HG03060 (cell line): ENCODE measurements around the gene PCK2.
A peak's percentile ranks its signal among the peaks of the same experiment; 100 is the strongest.

ENCODE experiments used
- ATAC-seq: cut with Tn5 transposase; IDR thresholded peaks from one replicate; pipeline ENCODE4 v1.9.1; 2021; ENCODE audit warnings: low read depth, moderate number of reproducible peaks; ENCODE audit not compliant: unreplicated experiment

Gene PCK2

GRCh38 chr14:24114532-24115421 is 20.7 kb downstream of the PCK2 start, which contains the start of the genes DCAF11 and NRL:
Gene DCAF11 (plus strand): TSS chr14:24114777. CDS start chr14:24115595, 818 bp downstream.
Gene NRL (minus strand): TSS chr14:24114949. CDS start chr14:24082848, 32,101 bp downstream.
- peak; percentile 81 for ATAC-seq

- no peak for ATAC-seq
Observed at GRCh38 chr14:24115422-24116127, 21.5 kb downstream of the PCK2 start.

GRCh38 chr14:24116128-24116814 is 22.2 kb downstream of the PCK2 start:
- ATAC-seq, result no peak

DNA sequence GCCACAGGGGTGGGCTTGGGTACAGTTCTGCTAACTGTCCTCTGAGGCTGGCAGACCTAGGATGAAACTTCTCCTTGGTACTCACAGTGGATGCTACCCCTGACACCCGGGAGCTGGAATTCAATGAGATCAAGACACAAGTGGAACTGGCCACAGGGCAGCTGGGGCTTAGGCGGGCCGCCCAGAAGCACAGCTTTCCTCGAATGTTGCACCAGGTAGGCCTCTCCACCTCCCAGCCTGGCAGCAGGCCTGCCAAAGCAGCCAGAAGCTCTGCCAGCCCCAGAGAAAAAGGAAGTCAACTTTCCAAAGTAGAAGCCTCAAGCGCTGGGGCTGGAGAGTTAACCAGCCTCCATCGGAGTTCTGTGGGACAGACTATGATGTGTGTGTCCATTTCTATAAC is 23.1 kb downstream of the PCK2 start:
- ATAC-seq, result no peak

- no peak for ATAC-seq
Observed at GRCh38 chr14:24119691-24120090, 25.6 kb downstream of the PCK2 start.

DNA sequence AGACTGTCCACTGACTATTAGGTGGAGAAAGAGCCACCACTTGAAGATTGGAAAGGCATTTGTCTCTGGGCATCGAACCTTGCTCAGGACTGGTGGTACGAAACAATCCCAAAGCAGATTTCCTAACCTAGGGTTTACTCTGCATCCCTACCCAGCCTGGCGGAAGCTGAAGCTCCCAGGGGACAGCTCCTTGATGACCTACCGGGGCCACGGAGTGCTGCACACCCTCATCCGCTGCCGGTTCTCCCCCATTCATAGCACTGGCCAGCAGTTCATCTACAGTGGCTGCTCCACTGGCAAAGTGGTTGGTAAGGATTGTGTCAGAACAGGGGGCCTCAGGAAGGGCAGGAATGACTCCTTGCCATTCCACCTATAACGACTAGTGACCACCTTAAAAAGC is 27.1 kb downstream of the PCK2 start:
- ATAC-seq, result no peak

DNA sequence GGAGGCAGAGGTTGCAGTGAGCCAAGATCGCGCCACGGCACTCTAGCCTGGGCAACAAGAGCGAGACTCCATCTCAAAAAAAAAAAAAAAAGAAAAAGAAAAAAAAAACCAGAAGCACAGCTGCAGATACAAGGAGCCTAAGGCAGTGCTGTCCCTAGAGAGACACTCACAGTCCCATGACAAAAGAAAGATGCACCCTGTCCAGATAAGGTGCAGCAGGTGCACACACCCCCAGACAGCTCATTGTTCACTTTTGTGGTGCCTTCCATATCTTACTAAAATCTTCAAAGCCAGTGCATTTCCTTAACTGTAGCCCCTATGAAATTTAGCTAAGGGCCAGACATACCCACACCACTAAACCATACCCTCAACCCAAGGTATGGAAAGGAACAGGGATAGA is 28.3 kb downstream of the PCK2 start:
- no peak for ATAC-seq

DNA sequence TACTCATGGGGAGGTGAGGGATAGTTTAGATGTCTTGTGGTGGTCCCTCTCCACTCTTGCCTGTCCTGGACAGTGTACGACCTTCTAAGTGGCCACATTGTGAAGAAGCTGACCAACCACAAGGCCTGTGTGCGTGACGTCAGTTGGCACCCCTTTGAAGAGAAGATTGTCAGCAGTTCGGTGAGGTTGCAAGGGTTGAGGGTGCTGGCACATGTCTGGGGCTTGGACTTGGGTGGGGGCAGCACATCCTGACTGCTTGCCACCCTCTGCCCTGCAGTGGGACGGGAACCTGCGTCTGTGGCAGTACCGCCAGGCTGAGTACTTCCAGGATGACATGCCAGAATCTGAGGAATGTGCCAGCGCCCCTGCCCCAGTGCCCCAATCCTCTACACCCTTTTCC is 28.8 kb downstream of the PCK2 start:
- no peak for ATAC-seq

DNA sequence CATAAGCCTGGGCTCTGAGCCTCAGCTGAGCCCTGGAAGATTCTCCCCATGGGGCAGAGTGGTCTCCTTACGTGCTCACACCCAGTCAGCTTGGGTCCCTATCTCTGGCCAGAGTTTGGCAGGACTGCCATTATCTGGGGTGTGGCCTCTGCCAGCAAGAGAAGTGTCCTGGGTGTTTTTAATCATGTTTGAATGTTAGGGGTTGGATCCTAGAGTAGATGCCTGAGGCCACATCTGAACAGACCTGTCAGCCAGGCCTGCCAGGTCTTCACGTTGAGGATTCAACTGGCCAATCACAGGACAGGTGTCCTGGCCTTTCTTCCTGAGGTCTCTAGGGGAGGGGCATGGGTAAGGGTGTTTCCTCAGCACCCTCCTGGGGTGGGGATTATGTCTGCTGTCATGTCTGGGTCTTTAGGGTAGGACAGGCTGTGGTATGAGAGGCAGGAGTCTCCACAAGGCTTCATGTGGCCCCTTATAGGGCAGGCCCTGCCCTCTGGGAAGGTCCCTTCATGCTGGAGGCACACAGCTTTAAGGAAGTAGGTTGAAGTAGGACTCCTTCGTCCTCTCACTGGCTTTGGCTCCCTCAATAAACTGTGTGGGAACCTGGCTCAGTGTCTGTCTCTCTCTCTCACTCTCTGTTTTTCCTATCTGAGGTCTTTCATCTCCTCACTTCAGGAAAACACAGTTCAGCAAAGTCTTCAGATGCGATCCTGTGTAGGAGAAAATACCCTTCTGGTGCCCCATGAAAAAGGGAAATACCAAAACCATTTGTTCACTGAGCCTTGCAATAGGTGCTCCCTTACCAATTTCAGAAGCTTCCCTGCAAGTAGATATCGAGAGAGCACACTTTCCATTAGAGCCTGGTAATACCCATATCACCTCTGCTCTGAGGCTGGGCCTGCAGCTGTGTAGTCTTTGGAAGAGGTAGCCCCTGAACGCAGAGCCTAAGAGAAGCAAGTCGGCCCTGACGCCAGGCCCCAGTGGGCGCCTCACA is 29.6 kb downstream of the PCK2 start:
- no peak for ATAC-seq

DNA sequence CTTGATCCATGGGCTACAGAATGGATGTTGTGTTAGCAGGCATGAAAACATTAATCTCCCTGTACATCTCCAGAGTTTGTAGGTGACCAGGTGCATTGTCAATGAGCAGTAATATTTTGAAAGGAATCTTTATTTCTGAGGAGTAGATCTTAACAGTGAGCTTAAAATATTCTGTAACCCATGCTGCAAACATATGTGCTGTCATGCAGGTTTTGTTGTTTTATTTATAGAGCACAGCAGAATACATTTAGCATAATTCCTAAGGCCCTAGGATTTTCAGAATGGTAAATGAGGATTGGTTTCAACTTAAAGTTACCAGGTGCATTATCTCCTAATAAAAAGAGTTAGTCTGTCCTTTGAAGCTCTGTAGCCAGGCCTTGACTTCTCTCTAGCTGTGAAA is 32.8 kb downstream of the PCK2 start:
- ATAC-seq, result no peak

- ATAC-seq, result no peak
Observed at GRCh38 chr14:24127673-24128072, 33.6 kb downstream of the PCK2 start.

DNA sequence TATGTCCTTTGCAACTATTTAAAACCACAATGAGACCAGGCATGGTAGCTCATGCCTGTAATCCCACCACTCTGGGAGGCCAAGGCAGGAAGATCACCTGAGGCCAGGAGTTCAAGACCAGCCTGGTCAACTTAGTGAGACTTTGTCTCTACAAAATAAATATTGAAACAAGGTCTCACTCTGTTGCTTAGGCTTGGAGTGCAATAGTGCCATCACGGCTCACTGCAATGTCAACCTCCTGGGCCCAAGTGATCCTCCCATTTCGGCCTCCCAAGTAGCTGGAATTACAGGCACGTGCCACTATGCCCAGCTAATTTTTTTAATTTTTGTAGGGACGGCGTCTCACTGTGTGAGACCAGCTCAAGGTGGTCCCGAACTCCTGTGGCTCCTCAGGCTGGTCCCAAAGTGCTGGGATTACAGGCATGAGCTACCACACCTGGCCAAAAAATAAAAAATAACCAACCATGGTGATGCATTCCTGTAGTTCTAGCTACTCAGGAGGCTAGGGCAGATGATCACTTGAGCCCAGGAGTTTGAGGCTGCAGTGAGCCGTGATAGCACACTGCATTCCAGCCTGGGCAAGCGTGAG is 35.4 kb downstream of the PCK2 start:
- ATAC-seq, result no peak

GRCh38 chr14:24130380-24130716 is 36.2 kb downstream of the PCK2 start, which contains the start of gene FITM1:
Gene FITM1 (plus strand): TSS chr14:24130659. CDS start chr14:24131564, 905 bp downstream.
- ATAC-seq, result no peak

DNA sequence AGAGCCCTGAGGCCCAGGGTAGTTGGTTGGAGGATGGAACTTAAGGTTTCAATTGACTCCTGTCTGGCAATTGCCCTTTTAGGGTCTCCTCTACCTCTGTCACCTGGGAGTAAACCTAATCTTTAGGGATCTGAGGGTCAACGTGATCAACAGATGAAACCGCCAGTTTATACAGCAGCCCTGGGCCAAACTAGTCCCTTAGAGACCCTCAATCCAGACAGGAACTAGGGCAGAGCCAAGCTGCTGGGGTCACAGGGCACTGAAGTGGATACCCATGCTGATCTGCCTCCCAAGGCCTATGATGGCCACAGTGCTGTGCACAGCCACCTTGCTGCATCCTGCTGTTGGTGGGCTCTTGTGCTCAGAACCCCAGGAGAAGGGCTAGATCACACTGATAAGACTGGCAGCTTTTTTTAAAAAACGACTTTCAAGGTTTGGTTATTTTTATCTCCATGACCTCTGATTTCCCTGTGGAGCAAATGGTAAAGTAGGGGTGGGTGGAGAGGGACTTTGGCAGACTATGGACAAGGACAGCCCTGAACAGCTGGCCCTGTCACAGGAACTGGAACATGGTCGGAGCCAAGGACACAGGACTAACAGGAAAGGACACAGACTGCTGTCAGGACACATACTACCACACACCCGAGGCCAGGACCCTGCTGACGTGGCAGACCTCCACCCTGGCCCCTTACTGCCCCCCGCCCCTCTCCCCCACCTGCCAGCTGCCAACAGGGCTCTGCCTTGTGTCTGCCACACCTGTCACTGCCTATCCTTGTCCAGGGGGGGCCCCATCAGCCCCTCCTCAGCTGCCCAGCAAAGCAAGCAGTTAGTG is 36.8 kb downstream of the PCK2 start:
- no peak for ATAC-seq

DNA sequence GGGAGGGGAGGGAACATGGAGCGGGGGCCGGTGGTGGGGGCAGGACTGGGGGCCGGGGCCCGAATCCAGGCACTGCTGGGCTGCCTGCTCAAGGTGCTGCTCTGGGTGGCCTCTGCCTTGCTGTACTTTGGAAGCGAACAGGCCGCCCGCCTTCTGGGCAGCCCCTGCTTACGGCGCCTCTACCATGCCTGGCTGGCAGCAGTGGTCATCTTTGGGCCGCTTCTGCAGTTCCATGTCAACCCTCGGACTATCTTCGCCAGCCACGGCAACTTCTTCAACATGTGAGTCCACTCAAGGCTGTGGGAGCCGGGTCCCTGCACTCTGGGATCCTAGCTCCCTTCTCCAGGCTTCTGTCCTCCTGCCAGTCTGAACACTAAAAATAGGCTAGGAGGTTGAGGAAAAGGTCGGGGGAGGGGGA is 37.4 kb downstream of the PCK2 start:
- ATAC-seq, result no peak

DNA sequence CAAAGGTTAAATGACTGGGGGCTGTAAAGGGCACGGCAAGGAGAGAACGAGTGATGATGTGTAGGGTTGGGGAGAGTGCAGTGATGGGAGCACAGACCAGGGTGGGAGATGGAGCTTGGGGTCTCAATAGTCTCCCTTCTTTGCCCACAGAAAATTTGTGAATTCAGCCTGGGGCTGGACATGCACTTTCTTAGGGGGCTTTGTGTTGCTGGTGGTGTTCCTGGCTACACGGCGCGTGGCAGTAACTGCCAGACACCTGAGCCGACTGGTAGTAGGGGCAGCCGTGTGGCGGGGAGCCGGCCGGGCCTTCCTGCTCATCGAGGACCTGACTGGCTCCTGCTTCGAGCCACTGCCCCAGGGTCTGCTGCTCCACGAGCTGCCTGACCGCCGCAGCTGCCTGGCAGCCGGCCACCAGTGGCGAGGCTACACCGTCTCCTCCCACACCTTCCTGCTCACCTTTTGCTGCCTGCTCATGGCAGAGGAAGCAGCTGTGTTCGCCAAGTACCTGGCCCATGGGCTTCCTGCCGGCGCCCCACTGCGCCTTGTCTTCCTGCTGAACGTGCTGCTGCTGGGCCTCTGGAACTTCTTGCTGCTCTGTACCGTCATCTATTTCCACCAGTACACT is 38.1 kb downstream of the PCK2 start:
- ATAC-seq, result no peak

GRCh38 chr14:24132976-24133375 is 38.9 kb downstream of the PCK2 start:
- ATAC-seq, result no peak

DNA sequence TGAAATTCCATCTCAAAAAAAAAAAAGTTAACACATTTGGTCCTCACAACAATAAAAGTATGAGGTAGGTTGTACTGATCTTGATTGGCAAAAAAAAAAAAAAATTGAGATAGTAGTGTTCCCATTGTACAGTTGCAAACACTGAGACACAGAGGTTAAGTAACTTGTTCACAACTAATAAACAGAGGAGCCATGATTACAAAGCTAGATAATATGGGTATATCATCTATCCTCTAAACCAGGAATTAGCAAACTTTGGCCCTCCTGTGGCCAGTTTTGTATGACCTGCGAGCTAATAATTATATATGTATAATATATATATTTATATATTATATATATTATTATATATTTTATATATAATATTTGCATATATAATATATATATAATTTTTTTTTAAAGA is 39.6 kb downstream of the PCK2 start:
- no peak for ATAC-seq

GRCh38 chr14:24135584-24135833 is 41.4 kb downstream of the PCK2 start:
- peak; percentile 7 for ATAC-seq
